AG09309 (cell line): ENCODE data around the gene MYO1H.
A peak's percentile ranks its signal among the peaks of the same experiment; 100 is the strongest.

Experiments used
- DNase-seq: peaks from one replicate; pipeline ENCODE4 v3.0.0-alpha.2; 2010; ENCODE audit warnings: low read depth
- H3K4me3 ChIP-seq: 2 replicates; pipeline ENCODE4 v1.5.1; 2011; ENCODE audit warnings: mild to moderate bottlenecking, low read depth, low read length, moderate library complexity; ENCODE audit not compliant: control insufficient read depth
- CTCF ChIP-seq: IDR thresholded peaks from 2 replicates; pipeline ENCODE4 v1.5.1; 2011; ENCODE audit warnings: mild to moderate bottlenecking, low read depth, low read length, inconsistent platforms; ENCODE audit not compliant: insufficient read depth, control insufficient read depth; ENCODE audit errors: missing control alignments

The MYO1H gene

GRCh38 chr12:109475993-109476806 lies 128.5 kb downstream of the MYO1H start:
- peak overlapping the region; percentile 90 for H3K4me3 ChIP-seq
- no peak for TF ChIP-seq CTCF
- DNase-seq, result no peak

- TF ChIP-seq CTCF, result no peak
- peak overlapping the region; percentile 90 for H3K4me3 ChIP-seq
- no peak for DNase-seq
Measured at GRCh38 chr12:109476807-109477184, 129.1 kb downstream of the MYO1H start.

- TF ChIP-seq CTCF, result no peak
- DNase-seq, result peak; percentile 72
- H3K4me3 ChIP-seq, result peak within 1 kb of the TSS; percentile 90
Measured at GRCh38 chr12:109477185-109477962, 129.7 kb downstream of the MYO1H start, which contains the start of the genes KCTD10 and UBE3B. KCTD10 (minus strand) TSS chr12:109477300; CDS start chr12:109477262, 38 bp downstream. UBE3B (plus strand) TSS chr12:109477634; CDS start chr12:109483552, 5,918 bp downstream.

- DNase-seq, result no peak
- TF ChIP-seq CTCF, result no peak
- peak overlapping the region; percentile 90 for H3K4me3 ChIP-seq
Measured at GRCh38 chr12:109477963-109478315, 130.2 kb downstream of the MYO1H start.

GRCh38 chr12:109479761-109480160 lies 132.1 kb downstream of the MYO1H start:
- no peak for TF ChIP-seq CTCF
- no peak for DNase-seq

GRCh38 chr12:109480356-109480755 lies 132.7 kb downstream of the MYO1H start:
- no peak for TF ChIP-seq CTCF
- no peak overlapping the region for H3K4me3 ChIP-seq
- no peak for DNase-seq

More at GRCh38 chr12:109479761-109480160, 132.1 kb downstream of the MYO1H start:
- no peak overlapping the region for H3K4me3 ChIP-seq
